Cardiac muscle cell (in vitro differentiated cells and primary cell): ENCODE results near the gene PHKA2. TPM values are rescaled to one million over a fixed set of nuclear protein-coding genes. Genes with fewer than 3 reads are reported as not detected.

Source experiments
- DNase-seq, 2 donors: peaks; one replicate each; pipeline versions ENCODE4 v3.0.0 to v3.0.0-alpha.2; 2010 to 2017; ENCODE audit warnings: low read depth in 1 of 2, low spot score in 1 of 2
- H3K27ac ChIP-seq: fragments of 200-600 bp; sonication (generic); 2 replicates; pipeline ENCODE4 v1.5.1; 2016
- H3K27me3 ChIP-seq: fragments of 200-600 bp; sonication (generic); 2 replicates; pipeline ENCODE4 v1.6.0; 2016; ENCODE audit warnings: control low read depth
- H3K36me3 ChIP-seq: fragments of 200-600 bp; sonication (generic); 2 replicates; pipeline ENCODE4 v1.5.1; 2016; ENCODE audit warnings: control low read depth
- H3K4me1 ChIP-seq: fragments of 200-600 bp; sonication (generic); 2 replicates; pipeline ENCODE4 v1.8.1; 2017; ENCODE audit warnings: low read depth, mild to moderate bottlenecking, mixed run types
- H3K4me3 ChIP-seq: fragments of 200-600 bp; sonication (generic); 2 replicates; pipeline ENCODE4 v1.5.1; 2016; ENCODE audit warnings: mild to moderate bottlenecking
- H3K9me3 ChIP-seq: fragments of 200-600 bp; sonication (generic); 2 replicates; pipeline ENCODE4 v1.5.1; 2017; ENCODE audit warnings: low read depth, mild to moderate bottlenecking, control low read depth
- polyA plus RNA-seq: library from polyadenylated mRNA; unstranded; fragments of >200 nt; fragmentation: Nextera tagmentation; extraction: Ambion mirVana; gene quantifications from 2 replicates; pipeline ENCODE4 v1.2.1, GENCODE V29; 2016
- total RNA-seq: library from RNA; depleted of rRNA; stranded (reverse); fragments of >200 nt; gene quantifications from 2 replicates; pipeline ENCODE4 v1.2.3, GENCODE V29; 2016
- TF ChIP-seq, protein P1 (sequence below): IDR thresholded peaks from 2 replicates; pipeline ENCODE4 v1.5.1; 2012; ENCODE audit warnings: low read depth, mild to moderate bottlenecking, low read length

PHKA2 gene
- total and polyA plus RNA-seq, 2 experiments from 2014 or later: 34.8 to 47.3 TPM

DNA sequence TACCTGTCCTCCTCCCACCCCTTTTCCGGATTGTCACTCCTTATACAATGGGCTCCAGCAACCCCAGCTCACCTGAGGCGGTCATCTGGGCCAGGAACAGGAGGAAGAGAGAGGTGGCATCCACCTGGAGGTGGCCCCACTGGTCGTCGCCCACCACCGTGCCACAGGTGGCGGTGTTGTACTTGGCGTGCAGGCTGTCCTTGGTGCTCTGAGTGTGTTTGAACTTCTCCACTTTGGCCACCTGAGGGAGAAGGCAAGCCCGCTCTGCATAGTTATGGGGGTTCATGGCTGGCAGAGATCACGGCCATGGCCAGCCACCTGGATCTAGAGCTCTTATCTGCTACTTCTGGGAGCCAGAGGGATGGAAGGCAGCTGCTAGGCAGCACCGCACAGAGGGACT, 32.9 kb downstream of the PHKA2 start:
- Histone ChIP-seq H3K4me3 (no peak overlapping the region), H3K9me3 (no peaks in the 10 kb centered on the region), H3K27ac (no peak overlapping the region), H3K27me3 (no peaks in the 10 kb centered on the region), H3K4me1 (no peaks in the 10 kb centered on the region), H3K36me3 (no peaks in the 10 kb centered on the region)
- DNase-seq: no peak
- TF ChIP-seq, protein P1, sequence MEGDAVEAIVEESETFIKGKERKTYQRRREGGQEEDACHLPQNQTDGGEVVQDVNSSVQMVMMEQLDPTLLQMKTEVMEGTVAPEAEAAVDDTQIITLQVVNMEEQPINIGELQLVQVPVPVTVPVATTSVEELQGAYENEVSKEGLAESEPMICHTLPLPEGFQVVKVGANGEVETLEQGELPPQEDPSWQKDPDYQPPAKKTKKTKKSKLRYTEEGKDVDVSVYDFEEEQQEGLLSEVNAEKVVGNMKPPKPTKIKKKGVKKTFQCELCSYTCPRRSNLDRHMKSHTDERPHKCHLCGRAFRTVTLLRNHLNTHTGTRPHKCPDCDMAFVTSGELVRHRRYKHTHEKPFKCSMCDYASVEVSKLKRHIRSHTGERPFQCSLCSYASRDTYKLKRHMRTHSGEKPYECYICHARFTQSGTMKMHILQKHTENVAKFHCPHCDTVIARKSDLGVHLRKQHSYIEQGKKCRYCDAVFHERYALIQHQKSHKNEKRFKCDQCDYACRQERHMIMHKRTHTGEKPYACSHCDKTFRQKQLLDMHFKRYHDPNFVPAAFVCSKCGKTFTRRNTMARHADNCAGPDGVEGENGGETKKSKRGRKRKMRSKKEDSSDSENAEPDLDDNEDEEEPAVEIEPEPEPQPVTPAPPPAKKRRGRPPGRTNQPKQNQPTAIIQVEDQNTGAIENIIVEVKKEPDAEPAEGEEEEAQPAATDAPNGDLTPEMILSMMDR: no peak

DNA sequence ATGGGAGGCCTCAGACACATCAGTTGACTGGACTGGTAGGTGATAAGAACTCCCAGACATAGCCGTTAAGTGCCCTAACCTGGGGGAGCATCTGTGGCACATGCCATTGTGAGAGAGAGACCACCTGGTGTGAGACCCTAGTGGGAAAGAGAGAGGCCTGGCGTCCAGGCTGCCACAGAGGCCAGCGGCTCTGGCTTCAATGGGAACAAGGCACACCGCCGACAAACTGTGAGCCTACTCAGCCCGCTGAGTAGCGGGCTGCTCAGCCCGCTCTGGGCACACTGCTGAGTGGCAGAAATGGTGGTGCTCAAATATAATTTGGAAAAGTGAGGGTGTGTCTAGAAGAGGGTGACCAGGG, 34.0 kb downstream of the PHKA2 start:
- Histone ChIP-seq H3K36me3 (no peaks in the 10 kb centered on the region), H3K4me3 (no peak overlapping the region), H3K27me3 (no peaks in the 10 kb centered on the region), H3K4me1 (no peaks in the 10 kb centered on the region), H3K9me3 (no peaks in the 10 kb centered on the region), H3K27ac (no peak overlapping the region)
- TF ChIP-seq, protein P1: no peak
- no peak for DNase-seq

DNA sequence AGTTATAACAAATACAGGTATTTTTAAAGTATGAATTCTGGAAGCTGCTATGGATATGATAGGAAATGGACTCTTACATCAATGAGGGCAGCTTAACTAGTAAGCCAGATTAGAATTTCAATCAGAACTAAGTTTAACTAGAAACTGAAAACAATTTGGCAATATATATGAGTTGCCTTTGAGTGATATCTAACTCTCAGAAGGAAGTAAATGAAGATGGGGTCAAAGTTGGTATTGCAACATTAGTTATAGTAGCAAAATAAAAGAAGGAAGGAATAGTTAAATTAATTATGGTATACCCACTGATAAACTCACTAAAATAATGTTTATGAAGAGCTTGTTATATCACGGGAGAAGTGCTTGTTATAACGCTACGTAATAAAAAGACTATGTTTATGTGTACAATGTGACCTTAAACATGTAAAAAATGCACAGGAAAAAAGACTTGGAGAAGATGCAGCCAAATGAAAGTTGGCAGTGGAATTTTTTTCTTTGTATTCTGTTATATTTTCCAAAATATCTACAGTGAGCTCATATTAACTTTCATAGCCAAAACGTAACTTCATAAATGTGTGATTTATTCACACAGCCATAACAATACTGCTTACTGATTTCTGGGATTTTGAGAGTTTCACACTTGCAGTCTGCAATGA, 34.5 kb downstream of the PHKA2 start:
- TF ChIP-seq, protein P1: no peak
- Histone ChIP-seq H3K4me3 (no peak overlapping the region), H3K27ac (no peak overlapping the region), H3K9me3 (no peaks in the 10 kb centered on the region), H3K36me3 (no peaks in the 10 kb centered on the region), H3K4me1 (no peaks in the 10 kb centered on the region), H3K27me3 (no peaks in the 10 kb centered on the region)
- no peak for DNase-seq

DNA sequence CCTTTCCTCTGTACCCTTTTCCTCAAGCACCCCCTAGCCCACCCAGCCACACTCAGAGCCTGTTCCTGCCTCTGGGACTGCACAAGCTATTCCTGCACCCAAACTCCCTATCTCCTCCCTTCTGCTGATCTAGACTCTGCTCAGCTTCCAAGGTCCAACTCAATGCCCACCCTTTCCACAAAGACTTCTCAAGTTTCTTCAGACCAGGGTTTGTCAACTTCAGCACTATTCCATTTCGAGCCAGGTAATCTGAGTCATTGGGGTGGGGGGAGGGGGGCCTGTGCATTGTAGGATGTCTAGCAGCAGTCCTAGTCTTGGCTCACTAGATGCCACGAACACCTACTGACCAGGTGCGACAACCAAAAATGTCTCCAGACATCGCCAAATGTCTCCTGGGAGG, 37.3 kb downstream of the PHKA2 start:
- TF ChIP-seq, protein P1: no peak
- Histone ChIP-seq H3K36me3 (peaks cover 4% of the 10 kb centered on the region), H3K4me1 (no peaks in the 10 kb centered on the region), H3K27ac (no peak overlapping the region), H3K4me3 (no peak overlapping the region), H3K9me3 (no peaks in the 10 kb centered on the region), H3K27me3 (no peaks in the 10 kb centered on the region)
- no peak for DNase-seq

DNA sequence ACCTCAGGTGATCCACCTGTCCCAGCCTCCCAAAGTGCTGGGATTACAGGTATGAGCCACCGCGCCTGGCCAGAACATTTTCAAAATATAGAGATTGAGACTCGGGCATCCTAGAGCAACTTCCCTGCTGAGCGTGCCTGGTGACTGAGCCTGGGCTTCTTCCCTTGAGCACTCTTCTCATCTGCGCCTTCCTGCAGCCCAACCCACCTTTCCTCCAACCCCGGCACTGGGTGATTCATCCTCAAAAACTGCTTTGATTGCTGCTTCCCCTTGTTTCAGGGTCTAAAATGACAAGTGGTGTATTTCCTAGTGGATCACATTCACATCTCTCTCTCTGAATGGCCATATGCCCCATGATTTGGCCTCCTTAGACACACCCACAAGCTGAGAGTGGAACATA, 37.8 kb downstream of the PHKA2 start:
- DNase-seq: no peak
- Histone ChIP-seq H3K36me3 (peaks cover 4% of the 10 kb centered on the region), H3K9me3 (no peaks in the 10 kb centered on the region), H3K4me1 (no peaks in the 10 kb centered on the region), H3K4me3 (no peak overlapping the region), H3K27me3 (no peaks in the 10 kb centered on the region), H3K27ac (no peak overlapping the region)
- TF ChIP-seq, protein P1: no peak

DNA sequence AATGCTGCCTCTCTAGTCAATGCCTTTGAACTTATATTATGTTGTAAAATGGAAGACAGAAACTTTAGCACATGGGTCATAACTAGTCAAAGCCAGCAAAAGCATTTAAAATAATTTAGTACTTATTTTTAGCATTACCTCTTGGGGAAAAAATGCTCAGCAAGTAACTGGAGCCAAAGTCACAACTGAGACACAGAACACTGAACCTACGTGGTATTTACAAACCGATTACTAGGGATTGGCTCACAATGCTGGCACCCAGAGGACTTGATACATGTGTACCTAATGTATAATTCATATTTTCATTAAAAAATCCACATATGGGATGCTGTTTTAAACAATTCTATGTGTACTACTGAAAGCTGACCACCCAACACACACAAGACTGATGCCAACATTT, 38.4 kb downstream of the PHKA2 start:
- Histone ChIP-seq H3K4me3 (no peak overlapping the region), H3K27me3 (no peaks in the 10 kb centered on the region), H3K36me3 (peaks cover 4% of the 10 kb centered on the region), H3K4me1 (no peaks in the 10 kb centered on the region), H3K27ac (no peak overlapping the region), H3K9me3 (no peaks in the 10 kb centered on the region)
- TF ChIP-seq, protein P1: no peak
- DNase-seq: no peak
